Transverse colon (tissue), 4 donors: ENCODE results near the gene STRBP.

Source experiments
- CTCF ChIP-seq, 5 experiments: fragments of 200-600 bp in 3 of 5; fragments of 450-650 bp in 2 of 5; sonication (generic) in 3 of 5; IDR thresholded peaks; 1 replicate in 2 of 5; 2 replicates in 3 of 5; pipeline ENCODE4 v1.5.1; 2016 to 2017; ENCODE audit warnings: antibody characterized with exemption in 5 of 5, inconsistent platforms in 3 of 5, mild to moderate bottlenecking in 2 of 5, moderate library complexity in 1 of 5
- POLR2A ChIP-seq: fragments of 450-650 bp; IDR thresholded peaks from one replicate; pipeline ENCODE4 v1.6.1; 2016; ENCODE audit warnings: antibody characterized with exemption, mild to moderate bottlenecking, moderate library complexity
- POLR2AphosphoS5 ChIP-seq, 3 donors: sonication (generic); formaldehyde crosslinking; IDR thresholded peaks; one replicate each; pipeline ENCODE4 v1.6.1; 2016; ENCODE audit warnings: antibody characterized with exemption in 3 of 3

- no peak for TF ChIP-seq CTCF (IDR thresholded peaks at IDR 0.05)
- TF ChIP-seq POLR2AphosphoS5 (IDR thresholded peaks at IDR 0.05), result no peak
- no peak for TF ChIP-seq POLR2A
These were observed 184.1 kb downstream of the STRBP start for GRCh38 chr9:123084256-123084655.
